COLO668 (cell line): Measurements from ENCODE around the gene IGFBP6.

ENCODE experiments used
- DNase-seq: peaks from one replicate; lab custom pipeline; 2025; ENCODE audit not compliant: unreplicated experiment; lab: John Stamatoyannopoulos, UW

IGFBP6 gene, protein sequence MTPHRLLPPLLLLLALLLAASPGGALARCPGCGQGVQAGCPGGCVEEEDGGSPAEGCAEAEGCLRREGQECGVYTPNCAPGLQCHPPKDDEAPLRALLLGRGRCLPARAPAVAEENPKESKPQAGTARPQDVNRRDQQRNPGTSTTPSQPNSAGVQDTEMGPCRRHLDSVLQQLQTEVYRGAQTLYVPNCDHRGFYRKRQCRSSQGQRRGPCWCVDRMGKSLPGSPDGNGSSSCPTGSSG

DNA sequence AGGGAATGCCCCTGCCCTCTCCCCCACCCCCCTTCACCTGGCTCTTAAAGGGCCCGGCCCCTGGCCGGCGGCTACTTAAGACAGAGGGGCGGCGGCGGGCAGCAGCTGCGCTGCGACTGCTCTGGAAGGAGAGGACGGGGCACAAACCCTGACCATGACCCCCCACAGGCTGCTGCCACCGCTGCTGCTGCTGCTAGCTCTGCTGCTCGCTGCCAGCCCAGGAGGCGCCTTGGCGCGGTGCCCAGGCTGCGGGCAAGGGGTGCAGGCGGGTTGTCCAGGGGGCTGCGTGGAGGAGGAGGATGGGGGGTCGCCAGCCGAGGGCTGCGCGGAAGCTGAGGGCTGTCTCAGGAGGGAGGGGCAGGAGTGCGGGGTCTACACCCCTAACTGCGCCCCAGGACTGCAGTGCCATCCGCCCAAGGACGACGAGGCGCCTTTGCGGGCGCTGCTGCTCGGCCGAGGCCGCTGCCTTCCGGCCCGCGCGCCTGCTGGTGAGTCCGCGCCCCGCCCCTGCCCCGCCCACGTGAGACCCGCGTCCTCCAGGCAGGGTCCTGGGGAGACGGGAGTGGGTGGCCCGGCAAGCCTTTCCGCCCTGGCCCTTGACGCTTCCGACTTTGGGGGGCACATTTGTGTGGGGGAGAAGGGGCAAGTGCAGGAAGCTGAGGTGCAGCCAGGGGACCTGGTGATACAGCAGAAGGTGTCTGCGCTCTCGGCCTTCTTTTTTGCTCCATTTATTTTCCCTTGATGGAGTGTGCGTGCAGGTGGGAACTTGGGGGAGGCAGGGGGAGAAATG is at the start of gene IGFBP6:
TSS of gene IGFBP6 (plus strand) at position 104 of the 790 bp plus-strand sequence. CDS start at position 155, 51 bp downstream.
- DNase-seq, result peak; percentile 59

DNA sequence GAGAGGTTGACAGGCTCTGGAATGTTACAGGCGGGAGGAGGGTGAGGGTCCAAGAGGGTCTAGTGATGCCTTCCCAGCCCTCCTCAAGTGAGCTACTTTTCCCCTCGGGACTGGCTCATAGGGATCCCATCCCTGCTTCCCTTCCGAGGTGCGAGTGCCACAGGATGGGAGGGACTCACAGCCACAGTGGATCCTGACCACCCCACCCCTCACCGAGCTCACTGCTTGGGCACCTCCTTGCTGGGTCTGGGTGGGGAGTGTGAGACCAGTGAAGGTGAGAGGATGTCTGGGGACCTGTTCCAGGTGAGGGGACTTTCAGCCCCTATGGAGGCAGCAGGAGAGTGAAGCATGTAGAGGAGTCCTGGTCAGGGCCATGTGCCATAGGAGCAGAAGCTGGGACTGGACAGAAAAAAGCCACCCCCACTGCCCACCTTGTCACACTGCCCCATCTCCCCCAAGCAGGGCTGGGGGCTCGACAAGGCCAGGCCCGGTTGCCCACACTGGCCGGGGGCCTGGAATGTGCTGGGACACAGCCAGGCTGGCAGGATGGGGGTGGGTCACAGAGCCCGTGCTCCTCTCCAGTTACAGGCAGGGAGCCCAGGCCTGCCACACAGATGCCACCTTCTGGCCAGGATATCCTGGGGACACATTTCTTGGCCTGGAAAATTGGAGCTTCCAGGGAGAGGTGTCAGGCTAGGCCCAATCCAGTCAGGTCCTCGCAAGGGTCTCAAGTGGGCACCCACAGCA is 49.3 kb upstream of the IGFBP6 start:
- DNase-seq, result peak; percentile 22

DNA sequence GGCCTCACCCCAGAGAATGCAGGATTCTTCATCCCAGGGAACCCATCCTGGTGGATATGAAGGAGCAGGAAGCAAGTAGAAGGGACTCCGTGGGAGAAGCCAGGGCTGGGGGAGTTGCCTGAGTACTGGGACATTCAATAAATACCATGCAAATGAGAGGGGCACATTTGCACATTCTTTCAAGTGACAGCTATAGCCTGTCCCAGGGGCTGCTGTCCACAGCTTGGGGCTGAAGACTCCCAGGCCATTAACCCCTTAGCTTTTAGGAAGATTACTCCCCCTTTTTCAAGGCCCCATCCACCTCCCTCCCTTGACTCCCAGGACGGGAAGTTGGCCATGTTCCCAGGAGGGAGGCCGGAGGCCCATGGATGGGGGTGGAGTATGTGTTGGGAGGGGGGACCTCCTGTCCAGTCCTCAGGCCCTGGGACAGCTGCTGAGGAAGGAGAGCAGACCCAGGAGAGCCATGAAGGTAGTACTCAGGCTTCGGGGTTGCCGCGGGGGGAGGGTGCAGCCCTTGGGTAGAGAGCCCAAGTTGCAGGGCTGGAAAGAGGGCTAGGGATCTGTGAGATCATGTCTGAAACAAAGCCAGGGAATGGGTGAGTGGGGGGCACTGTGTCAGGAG is 48.6 kb upstream of the IGFBP6 start:
- no peak for DNase-seq

DNA sequence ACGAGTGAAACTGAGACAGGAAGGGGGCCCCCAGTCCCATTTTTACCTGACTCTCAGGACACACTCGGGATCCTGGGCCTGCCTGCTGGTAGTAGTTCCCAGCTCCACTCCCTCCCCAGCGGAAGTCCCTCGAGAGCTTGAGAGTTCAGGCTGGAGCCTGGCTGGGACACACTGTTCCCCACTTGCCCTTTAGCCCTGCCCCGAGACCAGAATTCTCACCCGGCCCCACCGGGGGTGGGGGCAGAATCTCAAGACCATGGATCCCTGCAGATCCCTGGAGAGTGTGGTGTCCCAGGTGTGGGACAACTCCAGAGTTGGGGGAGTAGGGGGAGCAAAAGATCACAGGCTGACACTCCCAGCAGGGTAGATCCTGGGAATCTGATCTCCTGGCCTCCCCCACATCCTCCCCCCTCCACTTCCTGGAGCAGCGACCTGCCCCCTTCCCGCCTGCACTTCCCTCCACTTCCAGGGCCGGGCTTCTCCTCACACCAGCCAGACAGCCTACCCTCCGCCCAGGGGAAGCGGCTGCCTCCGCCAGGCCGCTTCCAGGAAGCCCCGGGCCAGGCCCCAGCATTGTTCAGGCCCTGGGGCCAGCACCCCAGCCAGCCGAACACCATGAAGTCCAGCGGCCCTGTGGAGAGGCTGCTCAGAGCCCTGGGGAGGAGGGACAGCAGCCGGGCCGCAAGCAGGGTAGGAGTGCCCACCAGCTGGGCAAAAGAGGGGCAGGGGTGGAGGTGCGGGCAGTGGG is 47.7 kb upstream of the IGFBP6 start, which contains the start of gene TNS2:
TSS of gene TNS2 (plus strand) at position 495 of the 748 bp plus-strand sequence. CDS start at position 616, 121 bp downstream.
- DNase-seq, result peak; percentile 56

DNA sequence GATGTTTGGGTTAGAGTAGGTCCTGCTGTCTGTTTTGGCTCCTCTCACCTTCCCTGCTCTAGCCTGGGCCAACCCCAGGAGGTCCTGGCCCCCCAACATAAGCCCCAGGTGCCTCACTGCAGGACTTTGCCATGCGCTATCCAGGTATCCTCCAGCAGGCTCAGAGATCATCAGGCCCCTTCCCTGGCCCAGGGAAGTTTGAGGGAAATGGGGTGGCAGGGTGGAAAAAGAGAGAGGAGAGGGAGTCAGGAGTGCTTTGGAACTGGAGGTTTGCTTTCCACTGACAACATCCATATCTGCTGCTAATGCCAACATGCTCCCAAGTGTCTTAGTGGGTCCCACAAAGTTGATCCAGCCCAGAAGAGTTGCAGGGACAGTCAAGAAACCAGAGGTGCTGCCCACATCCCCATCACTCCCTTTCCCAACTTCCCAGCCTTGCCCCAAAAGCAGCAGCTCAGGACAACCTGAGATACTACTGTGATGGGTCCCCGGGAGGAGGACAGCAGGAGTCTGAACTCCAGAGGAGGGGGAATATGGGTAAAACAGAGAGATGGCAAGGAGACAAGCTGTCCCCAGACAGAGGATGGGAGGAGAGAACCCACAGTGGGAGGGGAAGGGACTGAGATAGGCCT is 46.9 kb upstream of the IGFBP6 start:
- DNase-seq, result no peak

DNA sequence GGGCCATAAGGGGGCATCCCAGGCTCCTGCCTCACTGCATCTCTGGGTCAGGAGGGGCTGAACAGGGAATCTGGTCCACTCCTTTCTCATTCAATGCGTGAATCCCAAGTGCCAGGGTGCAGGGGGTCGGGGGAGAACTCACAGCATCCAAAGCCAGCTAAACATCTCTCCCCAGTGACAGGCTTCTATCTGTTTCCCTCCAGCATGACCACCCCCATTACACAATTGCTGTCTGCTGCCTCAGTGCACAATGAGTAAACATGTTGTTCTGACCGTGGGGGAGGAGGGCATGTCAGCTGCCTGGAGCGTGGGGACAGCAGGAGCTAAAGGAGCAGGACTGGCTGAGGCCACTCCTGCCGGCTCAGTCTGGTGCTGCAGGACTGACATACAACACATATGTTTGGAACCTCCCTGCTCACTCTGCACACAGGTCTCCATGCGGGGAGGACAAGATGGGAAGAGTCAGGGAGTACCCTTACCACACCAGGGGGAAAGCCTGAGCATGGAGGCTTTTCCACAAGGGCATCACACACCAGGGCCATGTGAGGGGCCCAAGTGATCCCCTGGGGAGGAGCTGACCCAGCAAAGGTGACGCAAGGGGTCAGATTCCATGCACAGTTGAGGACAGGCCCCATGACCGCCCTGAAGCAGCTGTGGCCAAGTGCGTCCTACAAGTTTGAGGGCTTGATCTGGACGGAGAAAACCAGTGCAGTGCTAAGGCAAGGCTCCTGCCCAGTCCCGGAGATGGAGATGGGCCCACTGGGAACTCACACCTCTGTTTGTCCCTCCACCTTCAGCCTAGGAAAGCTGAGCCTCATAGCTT is 46.2 kb upstream of the IGFBP6 start:
- peak; percentile 47 for DNase-seq

DNA sequence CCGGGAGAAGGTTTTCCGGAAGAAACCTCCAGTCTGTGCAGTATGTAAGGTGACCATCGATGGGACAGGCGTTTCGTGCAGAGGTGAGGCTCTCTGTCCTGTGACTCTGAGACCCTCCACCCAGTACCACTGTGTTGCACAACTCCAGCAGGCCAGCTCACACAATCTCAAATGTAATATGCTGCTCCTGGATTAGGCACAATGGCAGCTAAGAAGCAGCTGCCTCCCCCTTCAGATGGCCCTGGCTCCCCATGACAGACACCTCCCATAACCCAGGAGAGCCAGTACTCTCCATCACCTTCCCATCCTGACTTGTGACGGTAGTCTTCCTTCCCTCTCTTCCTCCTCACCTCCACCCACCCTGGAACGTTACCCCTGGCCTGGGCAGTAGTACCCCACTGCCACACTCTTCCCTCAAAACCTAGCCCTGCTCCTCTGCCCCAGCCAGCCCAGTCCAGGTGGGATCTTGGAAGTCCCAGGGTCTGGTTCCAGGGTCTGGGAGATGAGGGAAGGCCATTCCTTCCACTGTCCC is 45.5 kb upstream of the IGFBP6 start:
- DNase-seq, result no peak

DNA sequence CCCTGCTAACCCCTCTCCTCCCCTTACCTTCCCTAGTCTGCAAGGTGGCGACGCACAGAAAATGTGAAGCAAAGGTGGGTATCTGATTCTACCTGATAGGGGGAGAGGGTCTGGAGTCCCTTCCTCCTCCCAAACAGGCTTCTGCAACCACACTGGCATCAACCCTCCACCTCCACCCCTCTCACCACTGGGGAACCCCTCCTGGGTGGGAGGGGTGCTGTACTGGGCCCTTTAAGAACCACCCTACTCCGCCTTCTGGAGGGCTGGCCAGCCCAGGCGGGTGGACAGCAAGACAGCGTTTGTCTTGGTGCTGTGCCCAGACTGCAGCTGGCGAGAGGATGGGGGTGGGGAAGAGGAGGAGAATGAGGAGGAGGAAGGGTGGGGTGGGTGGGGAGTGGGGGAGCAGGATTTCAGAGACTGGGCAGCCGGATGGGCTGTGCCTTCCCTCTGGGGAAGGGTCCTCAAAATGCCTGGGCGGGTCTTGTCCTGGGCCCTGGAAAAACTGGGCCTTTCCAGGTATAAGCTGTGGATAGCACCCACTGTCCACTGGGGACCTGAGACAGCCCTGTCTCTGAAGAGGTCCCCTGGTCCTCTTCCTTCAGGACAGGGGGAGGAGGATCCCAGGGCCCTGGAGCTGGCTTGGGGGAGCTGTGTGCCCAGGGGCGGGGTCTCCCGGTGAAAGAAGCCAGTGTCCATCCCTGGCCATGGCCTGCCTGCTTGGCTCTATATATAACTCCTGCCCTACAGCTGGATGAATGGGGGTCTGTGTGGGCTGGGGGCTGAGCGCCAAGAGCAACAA is 44.8 kb upstream of the IGFBP6 start:
- peak; percentile 24 for DNase-seq

DNA sequence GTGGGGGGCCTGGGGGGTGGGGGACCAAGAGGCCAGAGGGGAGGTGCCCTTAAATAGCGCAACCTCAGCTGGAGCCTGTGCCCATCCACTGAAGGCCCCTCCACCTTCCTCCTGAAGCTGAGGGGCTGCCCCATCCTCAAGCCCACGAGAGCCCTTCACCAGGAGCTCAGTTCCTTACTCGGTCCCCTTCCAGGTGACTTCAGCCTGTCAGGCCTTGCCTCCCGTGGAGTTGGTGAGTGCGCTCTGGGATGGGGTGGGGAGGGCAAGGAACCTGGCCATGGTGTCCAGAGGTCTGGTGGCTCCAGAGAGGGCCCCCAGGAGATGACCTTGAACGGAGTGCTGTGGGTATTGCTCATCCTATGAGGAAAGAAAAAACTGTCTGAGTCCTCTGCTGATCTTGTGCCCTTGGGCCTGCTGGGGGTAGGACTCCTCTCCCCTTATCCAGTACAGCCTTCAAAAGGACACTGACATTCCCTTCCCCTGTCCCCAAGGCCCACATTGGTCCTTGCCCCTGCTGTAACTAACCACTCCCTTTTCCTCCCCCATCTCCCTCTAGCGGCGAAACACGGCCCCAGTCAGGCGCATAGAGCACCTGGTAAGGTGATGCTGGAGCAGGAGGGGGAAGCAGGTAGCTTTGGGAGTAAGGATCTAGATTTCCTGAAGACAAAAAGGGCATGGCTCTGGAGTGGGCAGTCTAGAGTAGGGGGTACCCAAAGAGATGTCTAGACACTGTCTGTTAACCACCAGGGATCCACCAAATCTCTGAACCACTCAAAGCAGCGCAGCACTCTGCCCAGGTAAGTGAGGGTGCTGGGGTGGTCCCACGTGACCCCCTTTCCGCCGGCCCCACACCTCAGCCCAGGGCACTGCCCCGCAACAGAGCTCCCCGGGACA is 44.0 kb upstream of the IGFBP6 start:
- DNase-seq, result peak; percentile 80

DNA sequence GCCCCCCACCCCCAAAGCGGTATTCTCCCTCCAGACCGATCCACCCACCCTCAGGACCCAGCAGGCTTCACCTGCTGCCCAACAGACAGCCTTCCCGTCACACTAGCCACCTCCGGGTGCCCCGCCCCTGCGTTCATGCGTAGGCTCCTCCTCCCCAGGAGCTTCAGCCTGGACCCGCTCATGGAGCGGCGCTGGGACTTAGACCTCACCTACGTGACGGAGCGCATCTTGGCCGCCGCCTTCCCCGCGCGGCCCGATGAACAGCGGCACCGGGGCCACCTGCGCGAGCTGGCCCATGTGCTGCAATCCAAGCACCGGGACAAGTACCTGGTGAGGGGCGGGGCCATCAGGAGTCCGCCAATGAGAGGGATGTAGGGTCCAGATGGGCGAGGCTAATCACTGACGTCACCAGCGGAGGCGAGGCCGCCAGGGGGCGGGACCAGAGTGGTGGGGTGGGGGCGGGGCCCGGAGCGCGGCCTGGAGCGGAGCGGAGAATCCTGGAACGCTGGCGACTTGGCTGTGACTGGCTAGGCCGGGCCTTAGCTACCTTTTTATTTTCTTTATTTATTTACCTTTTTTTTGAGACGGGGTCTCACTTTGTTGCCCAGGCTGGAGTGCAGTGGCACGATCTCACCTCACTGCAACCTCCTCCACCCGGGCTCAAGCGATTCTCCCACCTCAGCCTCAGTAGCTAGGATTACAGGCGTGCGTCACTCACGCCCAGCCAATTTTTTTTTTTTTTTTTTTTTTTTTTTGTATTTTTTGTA is 43.2 kb upstream of the IGFBP6 start:
- DNase-seq, result peak; percentile 93

DNA sequence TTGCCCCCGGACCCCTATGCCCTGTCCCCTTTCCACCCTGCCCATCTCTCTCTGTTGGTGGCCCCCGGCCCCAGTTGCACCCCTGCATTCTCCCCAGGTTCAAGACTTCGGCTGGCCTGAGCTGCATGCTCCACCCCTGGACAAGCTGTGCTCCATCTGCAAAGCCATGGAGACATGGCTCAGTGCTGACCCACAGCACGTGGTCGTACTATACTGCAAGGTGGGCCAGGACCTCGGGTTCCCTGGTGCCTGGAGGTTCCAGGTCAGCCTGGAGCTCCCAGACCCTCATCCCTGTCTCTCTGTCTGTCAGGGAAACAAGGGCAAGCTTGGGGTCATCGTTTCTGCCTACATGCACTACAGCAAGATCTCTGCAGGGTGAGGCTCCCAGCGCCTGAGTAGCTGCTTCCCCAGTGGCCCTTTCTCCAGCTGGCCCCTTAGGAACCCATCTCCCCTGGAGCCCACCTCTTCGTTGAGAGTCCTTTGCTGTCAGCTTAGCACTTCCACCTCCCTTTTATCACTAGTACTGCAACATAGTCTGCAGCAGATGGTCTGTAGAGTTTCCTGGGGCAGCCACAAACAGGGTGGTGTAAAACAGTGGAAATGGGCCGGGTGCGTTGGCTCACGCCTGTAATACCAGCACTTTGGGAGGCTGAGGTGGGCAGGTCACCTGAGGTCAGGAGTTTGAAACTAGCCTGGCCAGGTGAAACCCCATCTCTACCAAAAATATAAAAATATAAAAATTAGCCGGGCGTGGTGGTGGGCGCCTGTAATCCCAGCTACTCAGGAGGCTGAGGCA is 41.8 kb upstream of the IGFBP6 start:
- no peak for DNase-seq

DNA sequence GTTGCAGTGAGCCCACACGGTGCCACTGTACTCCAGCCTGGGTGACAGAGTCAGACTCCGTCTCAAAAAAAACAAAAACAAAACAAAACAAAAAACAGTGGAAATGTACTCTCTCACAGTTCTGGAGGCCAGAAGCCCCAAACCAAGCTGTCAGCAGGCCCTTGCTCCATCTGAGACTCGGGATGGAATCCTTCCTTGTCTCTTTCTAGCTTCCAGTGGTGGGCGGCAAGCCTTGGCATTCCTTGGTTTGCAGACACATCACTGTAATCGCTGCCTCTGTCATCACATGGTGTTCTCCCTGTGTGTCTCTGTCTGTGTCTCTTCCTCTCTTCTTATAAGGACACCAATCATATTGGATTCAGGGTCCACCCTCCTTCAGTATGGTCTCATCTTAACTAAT is 41.2 kb upstream of the IGFBP6 start:
- no peak for DNase-seq

DNA sequence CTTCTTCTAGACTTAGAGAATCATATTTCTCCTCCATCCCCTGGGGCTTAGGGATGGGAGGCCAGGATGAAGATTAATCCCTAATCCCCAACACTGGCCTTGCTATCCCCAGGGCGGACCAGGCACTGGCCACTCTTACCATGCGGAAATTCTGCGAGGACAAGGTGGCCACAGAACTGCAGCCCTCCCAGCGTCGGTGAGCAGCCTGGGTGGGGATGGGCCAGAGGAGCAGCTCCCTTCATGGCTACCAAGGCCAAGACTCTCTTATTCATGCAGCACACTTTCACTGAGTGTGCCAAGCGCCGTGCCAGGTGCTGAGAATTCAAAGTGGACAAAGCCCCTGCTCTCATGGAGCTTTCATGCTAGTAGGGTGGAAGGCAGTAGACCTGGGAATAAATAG is 40.6 kb upstream of the IGFBP6 start:
- no peak for DNase-seq

DNA sequence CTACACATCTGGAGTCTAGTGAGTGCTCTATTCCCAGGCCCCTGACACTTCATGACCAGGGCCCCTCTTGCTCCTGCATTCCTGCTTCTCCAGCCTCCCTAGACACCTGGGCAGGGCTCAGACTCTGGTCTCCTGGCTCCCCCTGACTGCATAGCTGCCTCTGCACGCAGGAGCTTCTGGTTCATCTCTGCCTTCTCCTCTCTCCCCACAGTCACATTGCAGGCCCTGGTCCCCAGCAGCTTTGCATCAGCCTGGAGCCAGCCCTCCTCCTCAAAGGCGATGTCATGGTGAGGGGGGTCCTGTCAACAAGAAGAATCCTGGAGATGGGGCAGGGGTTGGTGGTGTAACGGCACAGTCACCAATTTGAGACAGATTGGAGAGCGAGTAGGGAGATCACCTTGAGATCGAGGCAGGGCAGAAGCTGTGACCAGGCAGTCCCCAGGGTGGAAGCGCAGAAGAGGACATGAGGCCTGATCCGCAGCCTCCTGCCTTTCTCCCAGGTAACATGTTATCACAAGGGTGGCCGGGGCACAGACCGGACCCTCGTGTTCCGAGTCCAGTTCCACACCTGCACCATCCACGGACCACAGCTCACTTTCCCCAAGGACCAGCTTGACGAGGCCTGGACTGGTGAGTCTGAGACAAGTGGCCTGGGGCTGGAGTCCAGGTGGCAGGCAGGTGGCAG is 39.5 kb upstream of the IGFBP6 start:
- peak; percentile 24 for DNase-seq
